HG02852 (cell line): Measurements from ENCODE around the gene PTPMT1.

Experiments used
- ATAC-seq: cut with Tn5 transposase; IDR thresholded peaks from one replicate; pipeline ENCODE4 v1.9.1; 2021; ENCODE audit warnings: mild to moderate bottlenecking, moderate library complexity; ENCODE audit not compliant: unreplicated experiment

The PTPMT1 gene

DNA sequence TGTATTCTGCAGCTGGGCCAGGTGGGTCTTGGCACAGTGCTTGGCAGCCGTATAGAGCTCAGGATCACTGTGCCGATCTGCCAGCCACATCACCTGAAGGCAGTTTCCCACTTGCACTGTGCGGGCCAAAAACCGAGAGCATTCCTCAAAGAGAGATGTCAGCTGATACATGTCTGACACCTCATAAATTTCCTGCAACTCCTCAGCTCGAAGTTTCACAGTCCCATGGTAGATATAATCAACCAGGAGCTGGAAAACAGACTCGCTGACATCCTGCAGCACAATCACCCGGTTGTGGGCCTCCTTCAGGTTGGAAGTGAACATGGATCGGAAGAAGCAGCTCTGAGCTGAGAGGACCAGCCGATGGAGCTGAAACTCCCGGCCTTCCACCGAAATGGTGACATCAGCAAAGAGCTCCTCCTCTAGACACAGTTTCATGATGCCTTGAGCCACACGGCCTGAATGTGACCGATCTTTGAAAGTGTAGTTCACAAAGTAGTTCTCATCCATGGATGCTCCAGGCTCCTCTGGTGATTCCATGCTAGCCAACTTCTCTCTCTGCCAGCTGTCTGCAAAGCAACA is 12.2 kb downstream of the PTPMT1 start:
- no peak for ATAC-seq

DNA sequence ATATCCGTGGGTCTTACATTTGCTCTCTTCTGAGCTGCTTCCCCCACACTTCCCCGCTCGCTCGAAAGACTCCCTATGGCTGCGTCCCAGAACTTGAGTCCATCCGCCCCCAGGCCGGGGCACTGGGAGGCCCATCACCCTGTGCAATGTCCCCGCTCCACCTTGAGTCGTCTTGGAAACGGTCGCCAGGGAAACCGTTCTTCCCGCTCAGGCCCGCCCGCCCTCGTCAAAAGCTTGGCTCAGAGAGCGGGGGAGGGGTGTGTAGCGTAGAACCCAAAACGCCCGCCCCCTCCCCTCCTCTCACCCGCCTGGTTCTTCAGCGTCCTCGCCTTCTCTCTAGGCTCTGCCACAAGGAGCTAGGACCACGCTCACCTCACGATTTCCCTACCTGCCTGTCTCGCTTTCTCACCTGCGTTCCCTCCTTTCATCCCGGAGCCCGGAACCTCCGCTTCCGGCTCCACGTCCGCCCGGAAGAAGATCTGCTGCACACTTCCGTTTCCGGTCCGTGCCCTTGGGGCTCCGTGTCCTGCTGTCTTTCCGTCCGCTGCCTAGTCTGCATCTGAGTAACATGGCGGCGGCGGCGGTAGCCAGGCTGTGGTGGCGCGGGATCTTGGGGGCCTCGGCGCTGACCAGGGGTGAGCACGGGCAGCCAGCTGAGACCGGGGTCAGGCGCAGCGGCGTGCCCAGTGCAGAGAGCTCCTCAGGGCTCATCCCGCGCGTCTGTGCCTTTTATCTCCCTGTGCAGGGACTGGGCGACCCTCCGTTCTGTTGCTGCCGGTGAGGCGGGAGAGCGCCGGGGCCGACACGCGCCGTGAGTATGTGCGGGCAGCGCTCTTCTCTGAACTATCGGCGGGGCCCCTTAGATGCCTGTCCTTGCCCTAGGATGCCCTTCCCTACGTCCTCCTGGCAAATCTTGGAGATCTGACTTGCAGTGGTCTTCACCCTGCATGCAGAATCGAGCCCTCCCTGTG is 13.4 kb downstream of the PTPMT1 start, which contains the start of the genes KBTBD4 and NDUFS3:
KBTBD4 (minus strand) TSS at position 447 of the 971 bp plus-strand sequence; CDS start at position 428, 19 bp downstream.
NDUFS3 (plus strand) TSS at position 551 of the 971 bp plus-strand sequence; CDS start at position 569, 18 bp downstream.
- peak; percentile 90 for ATAC-seq

DNA sequence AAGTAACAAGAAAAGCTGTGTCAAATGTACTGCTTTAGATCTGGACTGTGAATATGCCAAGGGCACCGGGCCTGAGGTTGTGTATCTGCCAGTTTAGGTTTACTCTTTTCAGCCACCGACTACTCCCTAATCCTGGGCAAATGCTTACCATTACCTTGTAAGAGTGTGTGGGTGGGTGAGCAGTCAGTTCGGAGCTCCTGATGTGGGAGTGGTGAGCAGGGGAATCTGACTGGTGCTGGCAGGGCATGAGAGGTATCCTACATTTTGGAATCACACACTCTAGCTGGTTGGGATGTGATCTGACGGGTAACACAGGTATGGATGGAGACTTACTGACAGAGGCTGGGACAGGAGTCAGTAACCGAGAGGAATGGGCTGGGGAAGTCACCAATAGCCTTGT is 18.4 kb downstream of the PTPMT1 start:
- no peak for ATAC-seq

DNA sequence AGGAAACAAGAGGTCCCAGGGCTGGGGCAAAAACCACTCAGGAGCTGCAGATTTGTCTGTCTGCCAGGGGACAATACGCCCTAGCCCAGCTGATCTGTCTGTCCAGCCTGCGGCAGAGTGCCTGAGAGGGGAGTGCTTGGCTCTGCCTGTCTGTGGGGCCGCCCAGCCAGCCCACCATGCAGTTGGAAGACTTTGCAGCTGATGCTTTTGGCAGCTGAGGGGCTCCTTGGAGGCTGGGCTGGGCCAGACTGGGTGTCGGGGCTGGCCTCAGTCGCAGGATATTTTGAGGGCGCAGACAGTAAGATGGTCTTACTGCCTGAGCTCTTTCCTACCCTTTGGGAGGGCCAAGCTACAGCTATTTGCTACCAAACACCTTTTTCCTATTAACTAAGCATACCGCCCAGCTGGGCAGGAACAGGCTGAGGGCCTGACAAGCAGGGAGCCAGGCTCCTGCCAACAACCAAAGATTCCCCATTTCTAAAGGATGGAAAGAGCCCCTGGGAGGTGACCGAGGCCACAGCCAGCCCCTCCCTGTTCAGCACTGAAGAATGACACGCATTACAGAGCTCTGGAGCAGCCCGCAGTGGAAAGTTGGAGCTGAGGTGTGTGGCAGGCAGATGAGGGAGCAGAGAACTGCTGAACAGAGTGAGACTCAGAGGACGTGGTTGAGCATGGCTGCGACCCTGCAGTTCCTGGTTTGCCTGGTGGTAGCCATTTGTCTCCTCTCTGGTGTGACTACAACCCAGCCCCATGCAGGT is 20.9 kb downstream of the PTPMT1 start, which contains the start of gene FAM180B:
FAM180B (plus strand) TSS at position 581 of the 758 bp plus-strand sequence; CDS start at position 672, 91 bp downstream.
- ATAC-seq = no peak

DNA sequence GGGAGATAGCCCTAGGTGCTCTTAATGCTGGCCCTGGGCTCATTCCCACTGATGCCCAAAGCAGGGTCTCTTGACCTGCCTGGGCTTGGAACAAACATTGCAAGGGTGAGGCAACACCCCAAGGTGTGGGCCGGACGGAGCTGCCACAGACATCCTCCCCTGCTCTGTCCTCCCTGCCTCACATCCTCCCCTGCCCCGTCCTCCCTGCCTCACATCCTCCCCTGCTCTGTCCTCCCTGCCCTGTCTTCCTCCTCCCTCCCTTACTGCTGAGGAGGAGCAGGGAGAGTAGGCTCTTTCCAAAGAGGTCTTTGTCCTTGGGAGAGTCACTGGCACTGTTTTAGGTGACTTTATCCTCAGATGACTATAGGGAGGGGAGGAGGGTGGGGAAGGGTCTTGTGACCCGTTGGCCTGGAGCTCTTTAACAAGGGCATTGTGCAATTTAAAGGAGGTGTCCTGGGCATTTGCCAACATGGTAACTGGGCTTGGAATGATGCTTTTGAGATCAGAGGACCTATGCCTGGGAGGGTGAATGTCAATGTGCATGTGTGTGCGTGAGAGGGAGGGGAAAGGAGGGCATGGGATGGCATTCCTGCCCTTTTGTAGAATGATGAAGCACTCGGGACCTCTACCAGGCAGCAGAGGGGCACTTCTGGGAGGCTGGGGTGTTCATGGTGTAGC is 21.8 kb downstream of the PTPMT1 start:
- no peak for ATAC-seq

GRCh38 chr11:47587723-47588326 is 22.4 kb downstream of the PTPMT1 start:
- ATAC-seq = no peak

DNA sequence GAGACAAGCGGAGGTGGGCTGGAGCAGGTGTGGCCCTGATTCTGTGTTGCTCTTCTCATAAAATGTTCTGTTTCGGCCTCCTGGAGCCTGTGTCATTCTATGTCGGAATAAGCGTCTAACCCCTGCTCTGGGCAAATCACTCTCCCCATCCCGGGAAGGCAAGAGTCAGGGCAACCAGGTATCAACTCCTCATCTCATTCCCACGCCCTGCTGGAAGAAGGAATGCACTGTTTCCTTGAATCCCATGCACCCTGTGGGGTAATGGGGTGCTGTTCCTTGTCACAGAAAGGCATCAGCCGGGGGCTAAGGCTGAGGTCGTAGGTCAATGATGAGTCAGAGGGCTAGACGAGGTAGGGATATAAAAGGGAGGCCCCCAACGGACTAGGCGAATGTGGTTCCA is 23.7 kb downstream of the PTPMT1 start:
- ATAC-seq = no peak

GRCh38 chr11:47589584-47589976 is 24.2 kb downstream of the PTPMT1 start:
- no peak for ATAC-seq

DNA sequence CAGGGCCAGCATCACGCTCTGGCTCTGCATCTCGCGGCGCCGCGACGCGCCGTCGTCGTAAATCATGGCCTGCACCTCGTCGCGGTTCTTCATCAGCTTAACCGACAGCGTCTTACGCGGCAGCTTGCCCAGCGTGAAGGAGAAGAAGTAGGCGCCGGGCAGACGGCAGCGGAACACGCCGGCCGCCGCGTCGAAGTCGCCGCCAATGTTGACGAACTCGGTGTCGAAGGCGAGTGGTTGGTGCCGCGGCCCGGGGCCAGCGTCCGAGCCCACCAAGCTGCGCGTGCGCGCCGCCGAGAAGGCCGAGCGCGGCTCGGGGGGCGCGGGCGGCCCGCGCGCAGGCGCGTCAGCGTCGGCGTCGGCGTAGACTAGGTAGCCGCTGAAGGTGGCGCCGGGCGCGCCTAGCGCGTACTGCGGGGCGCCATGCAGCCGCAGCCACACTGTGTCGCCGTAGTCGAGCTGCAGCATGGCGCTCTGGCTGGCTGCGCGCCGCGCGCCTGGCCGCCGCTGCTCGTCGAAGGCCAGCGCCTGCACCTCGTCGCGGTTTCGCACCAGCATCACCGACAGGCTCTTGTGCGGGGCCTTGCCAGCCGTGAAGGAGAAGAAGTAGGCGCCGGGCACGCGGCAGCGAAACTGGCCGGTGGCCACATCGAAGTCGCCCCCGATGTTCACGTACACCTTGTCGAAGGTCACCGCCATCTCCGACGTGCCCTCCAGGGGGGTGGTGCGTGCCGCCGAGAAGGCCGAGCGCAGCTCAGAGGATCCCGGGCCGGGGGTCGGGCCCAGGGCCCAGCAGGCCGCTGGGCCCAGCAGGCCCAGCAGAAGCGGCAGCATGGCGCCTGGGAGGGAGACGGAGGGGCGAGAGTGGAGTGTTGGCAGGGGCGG is 24.8 kb downstream of the PTPMT1 start:
- ATAC-seq = no peak

- ATAC-seq = no peak
These were observed 26.4 kb downstream of the PTPMT1 start for GRCh38 chr11:47591764-47592163.

GRCh38 chr11:47592251-47592650 is 26.9 kb downstream of the PTPMT1 start:
- ATAC-seq = no peak

- ATAC-seq = no peak
These were observed 27.6 kb downstream of the PTPMT1 start for GRCh38 chr11:47592970-47593369.

DNA sequence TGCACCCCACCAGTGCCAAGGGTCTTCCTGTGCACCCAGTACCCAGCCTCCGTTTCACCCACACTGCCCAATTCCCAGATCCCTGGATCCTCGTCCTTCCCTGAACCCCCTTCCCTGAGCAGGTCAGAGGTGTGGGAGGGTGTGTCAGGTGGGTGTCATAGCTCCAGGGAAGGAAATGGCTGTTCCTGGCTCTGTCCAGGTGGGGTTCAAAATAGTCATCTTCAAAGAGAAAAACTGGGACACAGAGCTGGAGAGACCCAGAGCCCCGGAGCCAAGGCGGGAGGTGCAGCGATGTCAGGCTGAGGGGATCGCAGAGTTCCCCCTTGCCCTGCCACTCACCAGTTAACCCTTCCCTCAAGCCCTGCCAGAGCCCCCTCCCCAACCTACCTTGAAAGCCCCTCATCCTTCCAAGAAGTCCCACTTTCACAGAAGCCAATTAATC is 28.1 kb downstream of the PTPMT1 start:
- ATAC-seq = no peak

DNA sequence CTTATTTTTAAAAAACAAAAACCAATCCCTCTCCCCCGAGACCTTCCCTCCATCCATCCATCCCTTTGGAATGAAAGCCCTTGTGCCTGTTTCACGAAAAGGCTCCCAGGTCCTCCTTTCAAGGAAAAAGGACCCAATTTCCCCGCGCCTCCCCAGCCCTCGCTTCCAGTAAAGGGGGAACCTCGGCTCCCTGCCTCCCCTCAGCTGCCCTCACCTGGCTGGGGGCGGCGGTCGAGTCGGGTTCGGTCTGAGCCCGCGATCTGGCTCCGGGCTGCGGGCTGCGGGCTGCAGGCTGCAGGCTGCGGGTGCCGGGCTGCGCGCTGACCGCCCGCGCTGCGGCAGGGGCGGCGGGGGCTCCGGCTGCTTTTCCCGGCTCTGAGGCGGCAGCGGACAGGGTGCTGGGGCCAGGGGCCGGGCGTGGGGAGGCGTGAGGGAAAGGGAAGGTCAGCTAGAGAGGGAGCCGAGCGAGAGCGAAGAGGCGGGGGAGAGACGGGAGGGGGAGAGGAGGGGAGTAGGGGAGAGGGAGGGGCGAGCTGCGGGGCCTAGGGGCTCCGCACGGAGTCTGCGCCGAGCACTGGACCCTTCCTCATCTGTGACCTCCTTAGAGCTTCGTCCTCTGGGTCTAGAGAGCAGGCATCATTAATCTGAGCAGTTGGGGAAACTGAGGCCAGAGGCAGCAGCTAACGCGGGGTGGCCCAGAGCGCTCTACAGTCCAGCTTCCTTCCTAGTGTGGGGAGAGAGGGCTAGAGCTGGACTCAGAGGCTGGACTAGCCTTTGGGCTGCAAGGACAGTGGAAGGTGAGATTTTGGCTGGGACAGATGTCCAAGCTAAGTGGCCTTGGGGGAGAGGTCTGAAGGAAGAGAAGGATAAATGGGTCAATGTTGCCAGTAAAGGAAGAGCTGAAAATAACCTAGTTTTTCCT is 28.8 kb downstream of the PTPMT1 start, which contains the start of gene C1QTNF4:
C1QTNF4 (minus strand) TSS at position 478 of the 922 bp plus-strand sequence. CDS start 3,601 bp downstream, outside the sequence.
- ATAC-seq = no peak

DNA sequence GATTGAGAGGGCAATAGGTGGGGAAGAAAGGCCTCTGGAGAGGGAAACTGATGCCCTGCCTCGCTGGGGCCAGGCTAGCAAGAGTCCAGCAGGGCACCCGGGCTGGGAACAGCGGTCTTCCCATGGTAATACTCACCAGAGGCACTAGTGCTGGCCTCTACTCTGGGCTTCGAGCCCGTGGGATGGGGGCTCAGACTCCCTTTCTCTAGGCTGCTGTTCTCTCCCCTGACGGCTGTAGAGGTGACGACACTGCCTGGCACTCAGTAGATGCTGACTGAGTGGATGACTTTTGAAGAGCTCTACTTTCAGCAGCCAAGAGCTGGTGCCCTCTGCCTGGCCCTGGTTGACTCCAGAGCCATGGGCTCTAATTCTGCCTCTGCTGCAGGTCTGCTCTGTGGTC is 29.6 kb downstream of the PTPMT1 start:
- no peak for ATAC-seq

DNA sequence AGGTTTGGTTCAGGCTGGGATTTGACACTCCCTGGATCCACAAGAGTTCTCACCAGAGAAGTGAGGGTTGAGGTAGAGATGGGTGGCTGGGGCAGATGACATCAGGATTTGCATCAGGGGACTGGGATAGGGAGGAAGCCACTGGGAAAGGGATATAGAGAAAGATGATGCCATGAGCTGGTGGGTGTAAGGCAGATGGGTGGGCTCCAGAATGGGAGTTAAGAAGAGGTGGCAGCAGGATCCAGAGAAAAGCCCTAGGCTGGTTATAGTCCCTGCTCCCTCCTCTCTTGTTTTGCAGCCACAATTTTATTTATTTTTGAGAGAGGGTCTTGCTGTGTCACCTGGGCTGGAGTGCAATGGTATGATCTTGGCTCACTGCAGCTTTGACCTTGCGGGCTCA is 30.6 kb downstream of the PTPMT1 start:
- no peak for ATAC-seq

DNA sequence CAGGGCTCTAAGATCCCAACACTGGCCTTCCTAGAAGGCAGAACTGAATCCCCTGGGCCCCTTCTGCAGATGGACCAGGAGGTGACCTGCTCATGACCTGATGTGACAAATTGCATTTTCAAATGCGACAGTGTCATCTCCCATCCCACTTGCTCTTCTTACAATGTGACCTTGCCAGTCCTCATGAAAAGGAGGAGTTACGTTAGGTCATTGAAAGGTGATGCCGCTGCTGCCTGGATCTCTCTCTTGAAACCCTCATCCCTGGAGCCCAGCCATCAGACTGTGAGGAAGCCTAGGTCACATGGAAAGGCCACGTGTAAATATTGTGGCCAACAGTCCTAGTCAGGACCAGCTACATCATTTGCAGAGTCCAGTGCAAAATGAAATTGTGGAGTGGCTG is 34.5 kb downstream of the PTPMT1 start:
- no peak for ATAC-seq

DNA sequence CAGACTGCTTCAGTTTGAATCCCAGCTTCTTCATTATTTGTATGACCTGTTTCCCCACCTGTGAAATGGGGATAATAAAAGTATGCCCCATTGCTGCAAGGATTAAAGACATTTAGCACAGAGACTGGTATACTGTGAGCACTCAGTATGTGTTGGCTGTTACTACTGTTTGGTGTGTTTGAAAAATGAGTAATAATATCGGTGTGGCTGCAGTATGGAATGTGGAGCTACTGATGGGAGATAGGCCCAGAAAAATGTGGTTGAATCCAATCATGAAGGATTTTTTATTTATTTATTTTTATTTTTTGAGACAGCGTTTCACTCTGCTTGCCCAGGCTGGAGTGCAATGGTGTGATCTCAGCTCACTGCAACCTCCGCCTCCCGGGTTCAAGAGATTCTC is 37.9 kb downstream of the PTPMT1 start:
- no peak for ATAC-seq
